Lower leg skin (tissue), 4 donors: Measurements from ENCODE around the gene PPP1R27. TPM values are rescaled to one million over a fixed set of nuclear protein-coding genes. Genes with fewer than 3 reads are reported as not detected.

ENCODE experiments used
- DNase-seq, 2 donors: peaks; one replicate each; pipeline ENCODE4 v3.0.0-alpha.2; 2019; ENCODE audit warnings: low spot score in 2 of 2
- H3K4me3 ChIP-seq: fragments of 200-600 bp; sonication (generic); 2 replicates; pipeline ENCODE4 v1.5.1; 2017; ENCODE audit warnings: mild to moderate bottlenecking, low read depth; ENCODE audit not compliant: poor library complexity, severe bottlenecking
- POLR2A ChIP-seq, 2 donors: fragments of 450-650 bp; IDR thresholded peaks; one replicate each; pipeline ENCODE4 v1.6.1; 2016 to 2017; ENCODE audit warnings: antibody characterized with exemption in 2 of 2, mild to moderate bottlenecking in 1 of 2, moderate library complexity in 1 of 2
- WGBS, 2 donors: methylation state at CpG; one replicate each; pipeline ENCODE4 v1.1.5; 2018; 5-methylcytosine and 5-hydroxymethylcytosine counted together
- intact Hi-C: fragments of 100-400 bp; cut with DNase I; formaldehyde crosslinking; loops from one replicate; pipeline ENCODE4 v1.15.0; 2023; ENCODE audit warnings: low total_unique reads
- total RNA-seq, 4 donors: library from RNA; depleted of rRNA; stranded (reverse); fragments of >200 nt; gene quantifications; one replicate each; pipeline ENCODE4 v1.1.0, GENCODE V29; 2016
- TF ChIP-seq, protein P1 (sequence below), 3 donors: fragments of 450-650 bp; IDR thresholded peaks; one replicate each; pipeline ENCODE4 v1.5.1; 2016; ENCODE audit warnings: antibody characterized with exemption in 3 of 3, mild to moderate bottlenecking in 3 of 3, moderate library complexity in 2 of 3

PPP1R27 gene
- total RNA-seq, 4 donors from 2014 or later: 0.36 TPM; not detected in 3

DNA sequence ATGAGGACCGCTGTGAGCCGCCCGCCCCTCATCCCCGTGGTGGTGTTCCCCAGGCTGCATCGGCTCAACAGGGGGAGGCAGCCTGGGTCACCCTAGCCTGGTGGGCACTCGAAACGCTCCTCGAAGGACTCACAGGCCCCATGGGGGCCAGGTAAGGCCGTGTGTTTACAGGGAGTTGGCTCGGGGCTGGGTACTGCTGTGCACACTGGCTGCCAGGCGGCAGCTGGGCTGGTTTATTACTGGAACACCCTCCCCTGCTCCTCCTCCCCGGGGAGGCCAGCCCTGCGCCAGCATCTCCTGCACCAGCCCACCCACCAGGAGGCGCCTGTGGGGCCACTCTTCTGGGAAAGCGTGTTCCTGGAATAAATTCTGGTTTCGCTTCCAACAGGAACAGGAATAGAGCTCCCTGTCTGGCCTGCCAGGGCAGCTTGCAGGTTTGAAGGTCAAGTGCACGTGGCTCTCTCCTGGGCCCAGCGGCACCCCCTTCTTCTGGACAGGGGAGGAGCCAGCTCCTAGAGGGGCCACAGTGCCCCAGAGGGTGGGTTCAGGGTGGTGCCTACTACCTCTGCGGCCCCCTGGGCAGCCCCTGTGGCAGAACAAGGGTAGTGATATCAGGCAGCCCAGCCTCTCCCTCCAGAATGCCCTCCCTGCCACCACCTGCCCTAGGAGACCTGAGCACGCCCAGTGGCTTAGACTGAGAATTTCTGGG, 13.1 kb downstream of the PPP1R27 start:
- H3K4me3 ChIP-seq: no peak overlapping the region
- no peak for TF ChIP-seq POLR2A (IDR thresholded peaks at IDR 0.05)
- TF ChIP-seq, protein P1, sequence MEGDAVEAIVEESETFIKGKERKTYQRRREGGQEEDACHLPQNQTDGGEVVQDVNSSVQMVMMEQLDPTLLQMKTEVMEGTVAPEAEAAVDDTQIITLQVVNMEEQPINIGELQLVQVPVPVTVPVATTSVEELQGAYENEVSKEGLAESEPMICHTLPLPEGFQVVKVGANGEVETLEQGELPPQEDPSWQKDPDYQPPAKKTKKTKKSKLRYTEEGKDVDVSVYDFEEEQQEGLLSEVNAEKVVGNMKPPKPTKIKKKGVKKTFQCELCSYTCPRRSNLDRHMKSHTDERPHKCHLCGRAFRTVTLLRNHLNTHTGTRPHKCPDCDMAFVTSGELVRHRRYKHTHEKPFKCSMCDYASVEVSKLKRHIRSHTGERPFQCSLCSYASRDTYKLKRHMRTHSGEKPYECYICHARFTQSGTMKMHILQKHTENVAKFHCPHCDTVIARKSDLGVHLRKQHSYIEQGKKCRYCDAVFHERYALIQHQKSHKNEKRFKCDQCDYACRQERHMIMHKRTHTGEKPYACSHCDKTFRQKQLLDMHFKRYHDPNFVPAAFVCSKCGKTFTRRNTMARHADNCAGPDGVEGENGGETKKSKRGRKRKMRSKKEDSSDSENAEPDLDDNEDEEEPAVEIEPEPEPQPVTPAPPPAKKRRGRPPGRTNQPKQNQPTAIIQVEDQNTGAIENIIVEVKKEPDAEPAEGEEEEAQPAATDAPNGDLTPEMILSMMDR (IDR thresholded peaks at IDR 0.05): peak in 1 of 3 donors; percentile 67
- DNase-seq: peak; percentile 72 to 94
- intact Hi-C loops: no loop called here
- WGBS, 2 donors: 24 to 34% methylated on average over 15 to 18 of the region's 20 CpGs

DNA sequence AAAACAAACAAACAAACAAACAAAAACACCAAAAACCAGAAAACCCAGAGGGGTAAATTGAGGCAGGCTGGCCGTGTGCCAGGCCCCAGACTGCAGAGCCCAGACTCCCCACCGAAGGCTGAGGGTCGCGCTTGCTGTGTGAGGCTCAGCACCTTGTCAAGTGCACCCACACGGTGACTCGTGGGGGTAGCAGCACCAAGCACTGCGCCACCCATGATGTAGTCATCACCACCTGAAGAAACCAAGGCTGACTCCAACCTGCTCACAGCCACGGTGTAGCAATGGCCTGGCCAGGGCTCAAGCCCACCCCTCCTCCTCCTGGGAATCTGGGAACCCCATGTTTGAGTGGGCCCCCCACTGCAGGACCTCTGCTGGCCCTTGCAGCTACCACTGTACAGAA, 13.7 kb downstream of the PPP1R27 start:
- no peak overlapping the region for H3K4me3 ChIP-seq
- DNase-seq: no peak
- WGBS, 2 donors: 71 to 73% methylated on average over 7 to 8 of the region's 8 CpGs
- intact Hi-C loops: no loop called here
- TF ChIP-seq, protein P1 (IDR thresholded peaks at IDR 0.05): no peak
- TF ChIP-seq POLR2A (IDR thresholded peaks at IDR 0.05): no peak

DNA sequence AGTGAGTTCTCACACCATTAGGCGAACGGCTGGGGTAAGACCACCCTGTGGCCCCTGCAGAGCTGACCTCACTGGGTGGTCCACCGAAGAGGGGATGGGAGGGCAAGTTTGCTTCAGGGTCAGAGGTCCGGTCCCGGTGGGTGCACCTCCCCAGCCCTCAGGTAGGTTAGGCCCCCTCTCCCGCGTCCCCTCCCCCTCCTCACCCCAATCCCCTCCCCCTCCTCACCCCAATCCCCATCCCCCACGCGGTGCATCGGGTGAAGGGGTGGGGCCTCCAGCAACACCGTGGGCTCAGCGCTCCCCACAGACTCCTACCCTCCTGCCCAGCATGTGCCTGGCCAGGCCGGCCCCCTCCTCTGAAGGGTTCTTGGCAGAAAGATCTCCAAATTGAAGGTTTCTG, 15.1 kb downstream of the PPP1R27 start:
- WGBS, 2 donors: 44 to 73% methylated on average over 5 to 11 of the region's 13 CpGs
- intact Hi-C loops: no loop called here
- TF ChIP-seq, protein P1 (IDR thresholded peaks at IDR 0.05): no peak
- no peak for TF ChIP-seq POLR2A (IDR thresholded peaks at IDR 0.05)
- DNase-seq: no peak
- H3K4me3 ChIP-seq: no peak overlapping the region

DNA sequence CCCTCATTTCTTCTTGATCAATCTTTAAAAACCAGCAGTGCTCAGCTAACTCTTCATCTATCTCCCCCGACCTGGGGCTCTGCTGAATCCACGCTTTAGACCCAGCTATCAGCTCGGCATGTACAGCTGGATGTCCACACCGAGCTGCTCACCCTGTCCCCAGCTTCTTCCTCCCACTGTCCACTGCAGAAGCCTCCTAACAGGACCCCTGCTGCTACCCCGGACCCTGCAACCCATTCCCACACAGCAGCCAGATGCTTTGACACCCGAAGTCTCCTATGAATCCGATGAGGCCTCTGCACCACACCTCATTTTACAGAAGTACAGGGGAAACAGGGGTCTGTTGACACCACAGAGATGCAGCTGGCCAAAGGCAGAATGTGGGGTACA, 17.1 kb downstream of the PPP1R27 start:
- no peak for TF ChIP-seq POLR2A (IDR thresholded peaks at IDR 0.05)
- TF ChIP-seq, protein P1 (IDR thresholded peaks at IDR 0.05): no peak
- WGBS, 2 donors: 58 to 62% methylated on average over 7 of the region's 7 CpGs
- no peak overlapping the region for H3K4me3 ChIP-seq
- intact Hi-C loops: no loop called here
- no peak for DNase-seq

DNA sequence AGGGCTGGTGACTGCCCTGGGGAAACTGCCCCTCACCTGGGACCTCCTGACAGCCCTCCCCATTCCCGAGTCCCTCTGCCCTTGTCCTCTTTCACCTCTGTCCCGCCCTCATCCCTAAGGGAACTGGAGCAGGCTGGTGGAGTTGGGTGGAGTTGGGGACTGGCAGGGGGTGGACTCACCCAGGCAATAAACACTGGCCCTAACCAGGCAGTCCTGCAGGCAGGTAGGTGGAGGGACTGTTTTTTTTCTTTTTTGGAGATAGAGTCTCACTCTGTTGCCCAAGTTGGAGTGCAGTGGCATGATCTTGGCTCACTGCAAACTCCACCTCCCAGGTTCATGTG, 19.2 kb downstream of the PPP1R27 start:
- WGBS, 2 donors: 17 to 40% methylated on average over 2 of the region's 2 CpGs
- TF ChIP-seq, protein P1 (IDR thresholded peaks at IDR 0.05): no peak
- TF ChIP-seq POLR2A (IDR thresholded peaks at IDR 0.05): no peak
- intact Hi-C loops: no loop called here
- no peak overlapping the region for H3K4me3 ChIP-seq
- DNase-seq: no peak
